DMS53 (cell line): ENCODE measurements around the gene KRTAP5-8.
"Not testable (repeated sequence)": the region's sequence is repeated elsewhere in the genome, so short reads cannot be mapped to it uniquely, and the experiment has no call there.

Source experiments
- DNase-seq: peaks from one replicate; lab custom pipeline; 2025; lab: John Stamatoyannopoulos, UW

KRTAP5-8 gene

DNA sequence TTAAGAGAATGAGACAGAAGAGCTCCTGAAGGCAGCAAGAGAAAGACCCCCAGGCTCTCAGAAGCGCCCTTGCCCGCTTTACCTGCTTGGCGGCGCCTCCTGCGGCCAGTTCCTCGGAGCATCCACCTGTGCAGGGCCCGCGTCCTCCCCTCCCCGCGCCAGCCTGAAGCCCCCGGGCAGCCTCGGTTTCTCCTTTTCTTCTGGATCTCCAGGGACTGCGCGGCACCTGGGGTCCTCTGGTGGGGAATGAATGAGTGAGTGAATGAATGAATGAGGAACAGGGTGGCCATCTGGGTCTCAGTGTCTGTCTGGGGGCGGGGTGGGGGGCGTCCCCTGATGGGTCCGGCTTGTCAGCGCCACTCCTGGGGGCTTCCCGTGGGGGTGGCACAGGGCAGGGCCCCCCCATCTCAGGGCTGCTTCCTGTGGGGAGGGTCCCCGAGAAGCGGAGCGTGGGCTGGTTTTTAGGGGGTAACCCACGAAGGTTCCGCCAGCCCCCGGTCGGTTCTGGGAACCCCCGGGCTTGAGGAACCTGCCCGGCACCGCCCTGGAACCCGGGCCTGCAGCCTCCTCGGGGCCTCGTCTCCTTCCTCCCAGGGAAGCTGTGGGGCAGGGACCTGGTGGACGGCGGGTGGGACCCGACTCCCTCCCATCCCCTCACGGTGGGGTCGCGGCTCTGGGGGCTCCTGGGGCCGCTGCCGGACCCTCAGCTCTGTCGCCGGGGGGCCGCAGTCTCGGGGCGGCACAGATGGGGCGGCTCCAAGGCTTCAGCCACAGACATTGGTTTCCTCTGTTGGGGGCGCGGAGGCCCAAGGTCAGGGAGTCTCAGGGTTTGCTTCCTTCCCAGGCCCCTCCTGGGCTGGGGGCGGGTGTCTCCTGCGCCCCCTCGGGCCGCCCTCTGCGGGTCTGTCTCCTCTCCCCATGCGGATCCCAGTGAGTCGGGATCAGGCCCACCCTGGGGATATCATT lies 19.0 kb upstream of the KRTAP5-8 start:
- DNase-seq, result no peak

DNA sequence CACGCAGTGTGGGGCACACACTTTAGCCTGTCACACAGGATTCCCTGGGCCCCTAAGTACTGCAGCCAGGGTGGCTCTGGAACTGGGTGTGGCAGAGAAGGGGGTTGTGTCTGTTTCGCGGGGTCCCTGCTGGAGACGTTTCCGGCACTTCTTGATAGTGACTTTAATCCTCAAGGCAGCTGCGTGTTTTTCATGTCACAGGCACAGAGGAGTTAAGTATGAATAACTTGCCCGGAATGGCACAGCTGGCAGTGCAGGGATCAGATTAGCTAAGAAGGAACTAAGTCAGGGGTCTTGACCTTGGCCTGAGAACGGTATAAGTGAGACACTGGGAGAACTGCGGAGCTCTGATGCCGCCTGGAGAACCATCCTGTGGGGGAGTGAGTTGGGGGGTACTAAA lies 18.3 kb upstream of the KRTAP5-8 start:
- no peak for DNase-seq

DNA sequence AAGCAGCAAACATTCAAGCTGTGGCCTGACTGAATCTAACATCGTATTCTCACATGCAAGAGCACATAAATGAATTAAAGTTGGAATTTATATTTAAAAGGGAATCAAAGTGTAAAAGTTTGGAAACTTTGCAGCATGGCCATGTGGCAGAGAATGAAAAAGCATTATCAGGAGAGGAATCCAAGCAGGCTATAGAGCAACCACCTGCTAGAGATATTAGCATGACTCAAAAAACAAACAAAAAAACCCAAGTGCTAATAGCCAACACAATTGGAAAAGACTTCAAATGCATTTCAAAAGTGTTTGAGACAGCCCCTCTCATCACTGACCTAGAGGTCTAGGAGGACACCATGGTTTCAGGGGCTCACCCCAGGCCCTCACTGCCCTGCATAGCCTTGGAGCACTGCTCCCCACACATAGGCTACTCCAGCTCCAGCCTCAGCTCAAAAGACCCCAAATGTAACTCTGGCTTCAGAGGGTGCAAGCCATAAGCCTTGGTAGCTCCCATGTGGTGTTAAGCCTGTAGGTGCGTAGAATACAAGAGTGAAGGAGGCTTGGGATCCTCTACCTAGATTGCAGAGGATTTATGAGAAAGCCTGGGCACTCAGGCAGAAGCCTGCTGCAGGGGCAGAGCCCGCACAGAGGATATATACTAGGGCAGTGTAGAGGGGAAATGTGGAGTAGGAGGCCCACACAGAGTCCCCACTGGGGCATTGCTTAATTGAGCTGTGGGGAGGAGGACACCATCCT lies 12.5 kb upstream of the KRTAP5-8 start:
- DNase-seq, result peak; percentile 87

DNA sequence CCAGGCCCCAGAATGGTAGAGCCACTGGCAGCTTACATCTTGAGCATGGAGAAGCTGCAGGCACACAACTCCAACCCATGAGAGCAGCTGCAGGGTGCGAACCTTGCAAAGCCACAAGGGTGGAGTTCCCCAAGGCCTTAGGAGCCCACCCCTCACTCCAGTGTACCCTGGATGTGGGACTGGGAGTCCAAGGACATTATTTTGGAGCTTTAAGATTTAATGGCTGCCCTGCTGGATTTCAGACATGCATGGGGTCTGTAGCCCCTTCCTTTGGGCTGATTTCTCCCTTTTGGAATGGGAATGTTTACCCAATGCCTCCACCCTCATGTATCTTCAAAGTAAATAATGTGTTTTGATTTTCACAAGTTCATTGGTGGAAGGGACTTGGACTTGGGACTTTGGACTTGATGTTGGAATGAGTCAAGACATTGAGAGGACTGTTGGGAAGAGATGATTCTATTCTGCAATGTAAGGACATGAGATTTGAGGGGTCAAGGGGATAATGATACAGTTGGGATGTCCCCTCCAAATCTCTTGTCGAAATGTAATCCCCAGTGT lies 11.8 kb upstream of the KRTAP5-8 start:
- peak; percentile 58 for DNase-seq

DNA sequence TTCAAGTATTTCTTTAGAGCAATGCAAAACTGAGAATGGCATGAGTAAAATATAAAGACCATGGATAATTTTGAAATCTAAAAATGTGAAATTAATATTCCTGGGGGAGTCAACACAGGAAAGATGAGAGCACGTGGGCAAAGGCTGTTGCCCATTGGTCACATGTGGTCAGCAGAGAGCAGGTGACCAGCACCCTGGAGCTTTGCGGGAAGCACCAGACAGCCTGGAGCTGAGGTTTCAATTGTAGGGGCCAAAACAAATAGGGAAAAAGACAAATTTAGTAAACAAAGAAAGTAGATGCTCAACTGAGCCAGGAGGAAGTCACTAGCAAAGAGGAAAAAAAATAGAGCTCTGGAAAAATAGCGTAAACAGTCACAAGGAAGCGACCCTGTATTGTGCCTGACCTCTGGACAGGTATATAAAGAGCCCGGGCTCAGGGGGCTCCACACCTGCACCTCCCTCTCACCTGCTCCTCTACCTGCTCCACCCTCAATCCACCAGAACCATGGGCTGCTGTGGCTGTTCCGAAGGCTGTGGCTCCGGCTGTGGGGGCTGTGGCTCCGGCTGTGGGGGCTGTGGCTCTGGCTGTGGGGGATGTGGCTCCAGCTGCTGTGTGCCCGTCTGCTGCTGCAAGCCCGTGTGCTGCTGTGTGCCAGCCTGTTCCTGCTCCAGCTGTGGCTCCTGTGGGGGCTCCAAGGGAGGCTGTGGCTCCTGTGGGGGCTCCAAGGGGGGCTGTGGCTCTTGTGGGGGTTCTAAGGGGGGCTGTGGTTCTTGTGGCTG lies 10.8 kb upstream of the KRTAP5-8 start, which contains the start of gene KRTAP5-7:
Gene KRTAP5-7, plus strand, starts transcription at position 472 of the 780 bp plus-strand sequence. Its CDS starts 34 bp downstream, at position 506.
- DNase-seq, result peak; percentile 58

DNA sequence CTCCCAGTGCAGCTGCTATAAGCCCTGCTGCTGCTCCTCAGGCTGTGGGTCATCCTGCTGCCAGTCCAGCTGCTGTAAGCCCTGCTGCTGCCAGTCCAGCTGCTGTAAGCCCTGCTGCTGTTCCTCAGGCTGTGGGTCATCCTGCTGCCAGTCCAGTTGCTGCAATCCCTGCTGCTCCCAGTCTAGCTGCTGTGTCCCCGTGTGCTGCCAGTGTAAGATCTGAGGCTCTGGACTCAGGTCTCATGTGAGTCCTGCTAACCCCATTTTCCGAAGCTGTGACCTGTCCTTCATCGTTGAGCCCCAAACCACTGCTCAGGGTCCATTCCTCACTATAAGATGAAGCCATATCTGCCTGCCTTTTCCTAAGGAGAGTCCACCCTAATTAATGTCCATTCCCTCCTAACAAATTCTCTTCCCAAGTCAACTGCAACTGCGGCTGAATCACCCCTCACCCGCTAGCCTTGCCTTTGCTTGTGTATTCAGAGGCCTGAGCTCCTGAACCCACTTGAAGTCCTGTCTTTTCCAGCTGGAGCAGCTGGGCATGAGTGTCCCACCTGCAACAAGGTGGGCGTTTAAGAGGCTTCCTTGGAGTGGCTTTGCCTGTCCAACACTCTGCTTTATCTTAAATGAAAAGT lies 10.1 kb upstream of the KRTAP5-8 start:
- DNase-seq, result peak; percentile 72

DNA sequence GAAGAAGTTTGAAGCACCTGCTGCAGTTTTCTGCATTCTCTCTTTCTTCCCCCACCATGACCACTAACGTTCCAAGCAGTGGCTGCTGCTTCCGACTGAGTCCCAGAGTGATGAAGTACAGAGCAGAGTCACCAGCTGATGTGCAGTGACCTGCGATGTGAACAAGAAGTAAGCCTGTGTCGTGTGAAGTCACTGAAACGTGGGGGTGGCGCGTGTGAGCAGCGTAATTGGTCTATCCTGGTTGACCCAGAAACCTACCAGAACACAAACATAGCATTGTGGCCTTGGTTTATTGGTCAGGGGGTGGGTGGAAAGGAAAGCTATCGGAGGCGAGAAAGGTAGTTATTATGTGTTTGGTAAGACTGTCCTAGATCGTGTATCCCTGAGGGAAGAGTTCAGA lies 7.2 kb upstream of the KRTAP5-8 start:
- no peak for DNase-seq

DNA sequence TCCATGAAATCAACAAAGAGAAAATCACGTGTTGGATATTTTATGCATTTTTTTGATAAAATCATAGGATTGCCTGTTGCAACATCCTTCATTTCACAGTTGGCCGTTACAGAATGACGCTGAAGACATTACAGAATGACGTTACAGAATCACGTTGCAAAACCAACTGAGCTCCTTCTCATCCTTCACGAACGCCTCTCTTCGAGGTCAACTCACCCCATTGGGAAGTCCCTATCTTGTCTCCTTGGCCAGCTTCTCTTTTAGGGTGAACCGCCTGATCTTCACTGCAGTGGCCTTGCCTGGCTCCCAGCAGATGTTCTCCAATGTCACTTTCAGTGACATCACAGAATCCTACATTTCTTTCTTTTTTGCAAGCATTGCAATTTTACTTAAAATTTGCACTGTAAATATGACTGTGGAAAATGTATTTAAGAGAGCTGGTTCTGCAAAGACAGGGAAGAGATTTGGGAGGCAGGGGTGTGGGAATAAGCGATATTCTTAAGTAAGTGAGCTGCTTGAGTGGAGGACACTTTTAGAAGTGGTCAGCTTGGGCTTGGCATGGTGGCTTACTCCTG lies 5.7 kb upstream of the KRTAP5-8 start:
- no peak for DNase-seq

DNA sequence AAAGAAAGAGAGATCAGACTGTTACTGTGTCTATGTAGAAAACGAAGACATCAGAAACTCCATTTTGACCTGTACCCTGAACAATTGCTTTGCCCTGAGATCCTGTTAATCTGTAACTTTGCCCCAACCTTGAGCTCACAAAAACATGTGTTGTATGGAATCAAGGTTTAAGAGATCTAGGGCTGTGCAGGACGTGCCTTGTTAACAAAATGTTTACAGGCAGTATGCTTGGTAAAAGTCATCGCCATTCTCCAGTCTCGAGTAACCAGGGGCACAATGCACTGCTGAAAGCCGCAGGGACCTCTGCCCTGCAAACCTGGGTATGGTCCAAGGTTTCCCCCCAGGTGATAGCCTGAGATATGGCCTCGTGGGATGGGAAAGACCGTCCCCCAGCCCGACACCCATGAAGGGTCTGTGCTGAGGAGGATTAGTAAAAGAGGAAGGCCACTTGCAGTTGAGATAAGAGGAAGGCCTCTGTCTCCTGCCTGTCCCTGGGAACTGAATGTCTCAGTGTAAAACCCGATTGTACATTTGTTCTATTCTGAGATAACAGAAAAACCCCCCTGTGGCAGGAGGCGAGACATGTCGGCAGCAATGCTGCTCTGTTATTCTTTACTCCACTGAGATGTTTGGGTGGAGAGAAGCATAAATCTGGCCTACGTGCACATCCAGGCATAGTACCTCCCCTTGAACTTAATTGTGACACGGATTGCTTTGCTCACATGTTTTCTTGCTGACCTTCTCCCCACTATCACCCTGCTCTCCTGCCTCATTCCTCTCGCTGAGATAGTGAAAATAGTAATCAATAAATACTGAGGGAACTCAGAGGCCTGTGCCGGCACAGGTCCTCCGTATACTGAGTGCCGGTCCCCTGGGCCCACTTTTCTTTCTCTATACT lies 2.9 kb upstream of the KRTAP5-8 start:
- DNase-seq, result not testable (repeated sequence)

DNA sequence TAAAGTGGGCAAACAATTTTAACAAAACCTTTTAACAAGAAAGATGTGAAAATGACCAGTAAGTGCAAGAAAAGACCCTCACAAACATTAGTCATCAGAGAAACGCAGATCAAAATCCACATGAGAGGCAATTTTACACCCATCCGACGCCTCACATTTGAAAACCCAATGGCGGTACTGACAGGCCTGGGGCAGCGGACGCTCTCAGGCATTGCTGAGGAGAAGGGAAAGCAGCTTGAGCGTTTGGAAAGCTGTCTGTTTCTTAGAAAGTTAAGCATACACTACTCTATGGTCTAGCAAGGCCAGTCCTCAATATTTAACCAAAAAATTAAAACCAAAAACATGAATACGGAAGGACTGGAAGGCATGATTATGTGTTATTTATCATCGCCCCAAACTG lies 2.0 kb upstream of the KRTAP5-8 start:
- no peak for DNase-seq

DNA sequence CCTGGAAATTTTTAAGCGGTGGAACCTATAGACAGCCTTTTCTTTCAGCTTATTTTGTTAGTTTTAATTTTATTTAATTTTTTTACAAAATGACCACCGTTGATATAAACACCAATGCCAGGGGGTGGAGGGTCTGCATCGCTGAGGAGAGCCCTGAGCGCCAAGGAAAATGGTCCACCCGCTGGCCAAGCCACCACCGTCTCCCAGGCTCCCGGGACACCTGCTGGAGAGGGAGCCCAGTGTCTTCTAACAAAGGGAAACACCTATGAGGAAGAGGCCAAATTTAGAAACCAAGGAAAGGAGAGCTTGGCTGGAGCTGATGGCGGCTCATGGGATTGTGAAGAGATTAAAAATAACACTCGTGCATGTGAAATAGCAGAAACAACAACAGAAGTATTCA lies 288 bp upstream of the KRTAP5-8 start:
- DNase-seq, result peak; percentile 54

DNA sequence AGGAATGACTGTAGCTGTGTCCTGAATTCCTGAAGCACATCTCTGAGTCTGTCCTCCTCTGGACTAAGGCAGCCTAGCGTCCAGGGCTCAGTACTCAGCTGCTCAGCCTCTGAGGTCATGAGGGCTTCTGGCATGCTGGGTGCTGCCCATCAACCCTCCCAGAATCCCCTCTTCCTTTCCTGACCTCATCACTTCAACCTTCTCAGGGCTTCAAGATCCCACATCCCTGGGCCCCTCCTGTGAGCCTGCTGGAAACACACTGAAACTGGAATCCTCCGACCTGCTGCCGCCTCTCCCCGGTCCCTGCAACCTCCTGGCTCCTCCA lies 803 bp downstream of the KRTAP5-8 start:
- peak; percentile 60 for DNase-seq

DNA sequence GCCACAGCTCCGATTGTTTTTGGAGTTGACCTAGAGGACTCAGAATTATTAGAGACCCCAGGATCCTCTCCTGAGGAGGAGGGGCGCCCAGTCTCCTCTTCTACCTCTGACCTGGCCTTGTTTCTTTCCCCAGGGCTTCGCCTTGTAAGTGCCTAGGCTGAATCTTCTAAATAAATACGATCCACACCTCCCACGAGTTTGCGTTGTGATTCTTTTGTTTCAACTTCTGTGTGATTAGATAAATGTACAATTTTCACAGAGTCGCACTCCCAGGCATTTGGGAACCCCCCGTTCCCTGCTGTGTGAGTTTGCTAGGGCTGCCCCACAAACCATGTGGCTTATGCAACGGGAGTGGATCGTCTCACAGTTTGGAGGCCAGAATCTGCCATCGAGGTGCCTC lies 1.2 kb downstream of the KRTAP5-8 start:
- DNase-seq, result no peak

DNA sequence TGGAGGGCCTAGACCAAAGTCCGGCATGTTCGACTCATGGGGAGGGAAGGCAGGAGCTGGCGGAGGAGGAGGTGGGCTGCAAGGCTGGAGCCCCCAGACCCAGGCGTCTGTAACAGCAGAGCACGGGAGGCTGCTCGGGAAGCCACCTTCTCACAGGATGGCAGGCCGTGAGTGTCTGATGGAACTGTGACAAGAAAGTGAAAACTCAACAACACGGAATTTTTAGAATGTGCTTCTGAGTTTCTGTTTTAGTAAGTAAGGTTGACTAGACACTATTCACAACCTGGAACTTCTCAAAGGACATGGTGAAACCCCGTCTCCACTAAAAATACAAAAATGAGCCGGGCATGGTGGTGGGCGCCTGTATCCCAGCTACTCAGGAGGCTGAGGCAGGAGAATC lies 2.1 kb downstream of the KRTAP5-8 start:
- not testable (repeated sequence) for DNase-seq

DNA sequence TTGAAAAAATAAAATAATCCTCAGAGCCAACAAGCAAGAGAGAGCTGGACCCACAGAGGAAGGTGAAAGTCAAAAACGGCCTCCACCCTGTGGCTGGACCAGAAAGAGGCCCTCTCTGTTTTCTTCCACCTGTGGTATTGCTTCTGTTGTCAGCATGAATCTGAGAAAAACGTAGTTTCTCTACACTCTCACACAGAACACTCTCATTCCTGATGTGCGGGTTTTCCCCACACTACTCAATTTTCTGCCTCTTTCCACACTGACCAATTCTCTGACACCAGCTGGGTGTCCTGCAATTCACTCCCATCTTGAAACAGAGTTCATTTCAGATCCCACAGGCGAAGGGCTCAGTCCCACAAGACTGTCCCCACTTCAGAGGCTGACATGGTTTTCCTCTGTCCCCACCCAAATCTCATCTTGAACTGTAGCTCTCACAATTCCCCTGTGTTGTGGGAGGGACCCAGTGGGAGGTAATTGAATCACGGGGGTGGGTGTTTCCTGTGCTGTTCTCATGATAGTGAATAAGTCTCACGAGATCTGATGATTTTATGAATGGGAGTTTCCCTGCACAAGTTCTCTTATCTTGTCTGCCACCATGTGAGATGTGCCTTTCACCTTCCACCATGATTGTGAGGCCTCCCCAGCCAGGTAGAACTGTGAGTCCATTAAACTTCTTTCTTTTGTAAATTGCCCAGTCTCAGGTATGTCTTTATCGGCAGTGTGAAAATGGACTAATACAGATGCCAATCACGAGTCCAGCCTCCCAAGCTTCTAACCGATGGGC lies 2.9 kb downstream of the KRTAP5-8 start:
- DNase-seq, result not testable (repeated sequence)

DNA sequence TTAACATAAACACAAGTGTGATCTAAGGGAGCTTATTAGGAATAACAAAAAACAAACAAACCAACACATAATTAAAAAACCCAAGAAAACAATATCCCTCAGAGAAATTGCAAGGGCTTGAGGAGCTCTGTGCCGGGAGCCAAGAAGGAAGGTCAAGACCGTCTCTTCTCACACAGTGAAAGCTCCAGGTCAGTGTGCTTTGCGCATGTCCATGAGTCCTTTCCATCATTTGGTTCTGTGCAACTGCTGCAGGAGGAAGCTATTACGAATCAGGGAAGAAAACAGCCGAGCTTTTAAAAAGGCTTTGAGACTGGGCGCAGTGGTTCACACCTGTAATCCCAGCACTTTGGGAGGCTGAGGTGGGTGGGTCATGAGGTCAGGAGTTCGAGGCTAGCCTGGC lies 4.6 kb downstream of the KRTAP5-8 start:
- DNase-seq, result no peak

DNA sequence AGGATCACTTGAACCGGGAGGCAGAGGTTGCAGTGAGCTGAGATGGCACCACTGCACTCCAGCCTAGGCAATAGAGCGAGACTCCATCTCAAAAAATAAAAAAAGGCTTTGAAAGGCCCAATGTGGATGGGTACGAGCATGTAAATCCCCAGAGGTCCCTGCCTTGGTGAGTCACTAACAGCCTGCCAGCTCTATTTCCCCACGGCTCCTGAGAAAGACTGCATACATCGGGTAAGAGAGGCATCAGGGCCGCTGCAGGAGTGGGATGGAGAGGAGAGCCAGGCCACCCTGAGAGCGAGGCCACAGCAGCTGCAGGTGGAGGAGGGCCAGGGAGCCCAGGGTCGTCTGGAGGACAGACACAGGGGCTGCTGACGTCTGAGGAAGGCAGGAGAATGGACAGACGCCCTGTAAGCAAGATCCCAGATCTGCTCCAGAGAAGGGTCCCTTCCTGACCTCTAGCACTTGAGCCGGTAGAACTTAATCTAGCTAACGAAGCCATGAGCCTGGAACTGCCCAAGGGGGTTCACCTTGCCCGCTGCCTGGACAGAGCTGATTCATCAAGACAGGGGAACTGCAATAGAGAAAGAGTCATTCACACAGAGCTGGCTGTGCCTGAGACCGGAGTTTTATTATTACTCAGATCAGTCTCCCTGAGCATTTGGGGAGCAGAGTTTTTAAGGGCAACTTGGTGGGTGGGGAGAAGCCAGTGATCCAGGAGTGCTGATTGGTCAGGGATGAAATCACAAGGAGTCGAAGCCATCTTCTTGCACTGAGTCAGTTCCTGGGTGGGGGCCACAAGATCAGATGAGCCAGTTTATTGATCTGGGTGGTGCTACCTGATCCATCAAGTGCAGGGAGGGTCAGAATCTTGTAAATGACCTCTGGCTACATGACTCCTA lies 5.3 kb downstream of the KRTAP5-8 start:
- DNase-seq, result no peak

DNA sequence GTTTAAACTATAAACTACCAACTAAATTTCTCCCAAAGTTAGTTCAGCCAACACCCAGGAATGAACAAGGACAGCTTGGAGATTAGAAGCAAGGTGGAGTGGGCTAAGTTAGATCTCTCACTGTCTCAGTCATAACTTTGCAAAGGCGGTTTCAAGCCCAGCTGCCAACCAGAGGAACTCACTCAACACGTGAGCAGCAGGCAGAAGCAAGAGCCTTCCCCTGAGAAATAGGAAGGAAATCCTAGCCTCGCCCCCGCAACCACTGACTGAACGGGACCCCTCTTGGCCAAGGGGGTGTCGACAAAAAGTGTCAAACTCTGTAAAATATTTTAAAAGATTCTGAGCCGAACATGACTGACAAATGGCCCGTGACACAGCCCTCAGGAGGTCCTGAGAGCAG lies 6.0 kb downstream of the KRTAP5-8 start:
- DNase-seq, result no peak
